ENCODE measurements around the gene DNAJC8. TPM values are rescaled to one million over a fixed set of nuclear protein-coding genes. Genes with fewer than 3 reads are reported as not detected.

Gene DNAJC8
- 158 TPM for polyA plus RNA-seq (2013, experiment 1 of 2)
- 155 TPM for polyA plus RNA-seq (2013, experiment 2 of 2)

DNA sequence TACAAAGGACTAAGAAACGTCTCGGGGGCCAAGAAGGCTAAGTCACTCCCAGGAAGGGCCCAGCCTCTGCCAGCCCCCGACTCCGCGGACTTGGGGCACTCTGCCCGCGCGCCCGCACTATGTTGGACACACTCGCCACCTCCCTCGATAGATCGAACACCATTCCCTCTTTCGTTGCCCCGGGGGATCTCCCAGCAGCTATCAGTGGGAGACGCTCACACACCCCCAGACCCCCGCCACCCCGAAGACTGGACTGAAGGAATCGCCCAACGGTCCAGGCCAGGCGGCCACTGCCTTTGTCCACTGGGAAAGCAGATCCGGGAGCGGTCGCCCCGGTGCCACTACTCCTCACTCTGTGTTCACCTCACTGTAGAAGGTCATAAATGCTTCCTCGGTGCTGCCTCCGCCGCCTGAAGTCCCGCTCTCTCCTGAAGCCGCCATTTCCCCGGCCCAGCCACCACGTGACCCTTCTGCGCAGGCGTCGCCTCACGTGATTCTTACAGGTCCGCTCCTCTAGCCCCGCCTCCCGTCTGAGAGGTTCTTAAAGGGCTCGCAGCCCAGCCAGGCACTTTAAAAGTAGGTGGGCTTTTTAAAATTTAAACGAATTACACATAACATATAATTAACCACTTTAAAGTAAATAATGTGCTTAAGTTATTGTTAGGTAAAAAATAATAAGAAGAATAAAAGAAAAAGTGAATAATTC, at the start of gene DNAJC8:
DNAJC8 (minus strand) TSS at position 472 of the 706 bp plus-strand sequence; CDS start at position 441, 31 bp downstream.
- peak within 1 kb of the TSS; percentile 95 for H3K4me2 ChIP-seq (ENCODE audit: insufficient read depth, low read length, poor library complexity, severe bottlenecking)
- H3K36me3 ChIP-seq (replicated peaks in 1 of 2; ENCODE audit: control insufficient read depth in 2 of 2, insufficient read depth in 2 of 2, low read length in 2 of 2): peaks cover 1 to 39% of the 10 kb centered on the region in 2 donors
- no CpG with 5 or more reads among the region's 40 CpGs for WGBS, 2 donors (ENCODE audit: extremely low coverage in 2 of 2, insufficient read length in 2 of 2, insufficient replicate concordance in 1 of 2)
- DNase-seq (ENCODE audit: low spot score): peak; percentile 79
- peak within 1 kb of the TSS; percentile 43 for H2AK5ac ChIP-seq (ENCODE audit: low read depth, low read length)
- peak within 1 kb of the TSS; percentile 78 for H2BK5ac ChIP-seq (ENCODE audit: low read length)
- H3K4me1 ChIP-seq (ENCODE audit: control insufficient read depth in 2 of 2, insufficient read depth in 1 of 2, low read depth in 1 of 2, low read length in 2 of 2): peaks cover 5 to 8% of the 10 kb centered on the region in 2 donors
- H3K23ac ChIP-seq (ENCODE audit: low read depth, low read length, poor library complexity): peak within 1 kb of the TSS; percentile 50
- no peak within 1 kb of the TSS for H2BK120ac ChIP-seq (ENCODE audit: low read depth, low read length)
- no peaks in the 10 kb centered on the region for H3K27me3 ChIP-seq (ENCODE audit: control insufficient read depth in 3 of 3, insufficient read depth in 3 of 3, low read depth in 1 of 3, low read length in 3 of 3)
- peak within 1 kb of the TSS; percentile 17 for H4K8ac ChIP-seq (ENCODE audit: low read depth, low read length)
- no peak within 1 kb of the TSS for H2BK15ac ChIP-seq (ENCODE audit: low read length)
- peak within 1 kb of the TSS; percentile 94 for H3K9ac ChIP-seq (ENCODE audit: low read depth, low read length, poor library complexity)
- H3K14ac ChIP-seq (ENCODE audit: low read length): peak within 1 kb of the TSS; percentile 94
- H3K18ac ChIP-seq (ENCODE audit: low read length): peak within 1 kb of the TSS; percentile 99
- H3K27ac ChIP-seq (replicated peaks; ENCODE audit: low read length): no peak within 1 kb of the TSS
- no peak within 1 kb of the TSS for H2BK12ac ChIP-seq (ENCODE audit: low read length)
- H4K91ac ChIP-seq (ENCODE audit: low read depth, low read length, poor library complexity): no peak within 1 kb of the TSS
- peak within 1 kb of the TSS; percentile 88 to 99 for H3K4me3 ChIP-seq (ENCODE audit: low read length in 2 of 2)
- no peak within 1 kb of the TSS for H3K4ac ChIP-seq (ENCODE audit: low read length)
- H3K9me3 ChIP-seq (replicated peaks in 1 of 2; ENCODE audit: control insufficient read depth in 2 of 2, insufficient read depth in 1 of 2, low read depth in 1 of 2, low read length in 2 of 2): no peaks in the 10 kb centered on the region
- H2AFZ ChIP-seq (ENCODE audit: low read length): peak within 1 kb of the TSS; percentile 97
- H3K79me1 ChIP-seq (ENCODE audit: low read depth, low read length): peaks cover 14% of the 10 kb centered on the region

DNA sequence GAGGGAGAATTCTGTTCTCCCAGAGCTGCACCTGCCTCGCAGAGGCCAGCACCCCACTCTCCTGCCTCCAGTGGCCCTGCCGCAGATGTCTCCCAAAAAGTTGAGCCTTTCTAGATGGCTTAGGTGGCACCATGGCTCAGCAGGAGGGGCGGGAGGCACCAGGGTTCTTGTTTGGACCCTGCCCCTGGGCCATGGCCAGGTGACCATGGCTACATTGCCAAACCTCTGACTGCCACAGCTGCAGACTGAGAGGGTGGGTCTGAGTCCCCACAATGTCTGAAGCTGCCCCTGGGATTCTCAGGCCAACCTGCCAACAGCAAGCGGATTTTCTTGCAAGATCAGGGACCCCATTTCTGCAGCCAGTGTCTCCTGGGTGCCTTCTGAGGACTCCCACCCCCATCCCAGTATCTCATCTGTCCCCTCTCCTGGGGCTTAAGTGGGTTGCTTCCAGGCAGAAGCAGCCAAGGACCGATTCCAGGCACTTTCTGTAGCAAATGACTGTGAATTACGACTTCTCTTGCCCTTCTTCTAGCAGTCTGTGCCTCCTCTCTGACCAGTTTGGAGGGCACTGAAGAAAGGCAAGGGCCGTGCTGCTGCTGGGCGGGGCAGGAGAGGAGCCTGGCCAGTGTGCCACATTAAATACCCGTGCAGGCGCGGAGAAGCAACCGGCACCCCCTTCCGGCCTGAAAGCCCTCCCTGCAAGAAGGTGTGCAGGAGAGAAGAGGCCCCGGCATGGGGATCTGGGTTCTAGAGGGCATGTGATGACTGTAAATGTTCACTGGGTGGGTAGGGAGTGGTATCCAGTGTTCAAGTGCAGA, 49.0 kb upstream of the DNAJC8 start:
- DNase-seq (ENCODE audit: low spot score): no peak
- Histone ChIP-seq H3K14ac (ENCODE audit: low read length) (no peak overlapping the region), H3K23ac (ENCODE audit: low read depth, low read length, poor library complexity) (no peak overlapping the region), H4K8ac (ENCODE audit: low read depth, low read length) (no peak overlapping the region), H2BK12ac (ENCODE audit: low read length) (no peak overlapping the region), H3K18ac (ENCODE audit: low read length) (no peak overlapping the region), H4K91ac (ENCODE audit: low read depth, low read length, poor library complexity) (no peak overlapping the region), H3K4ac (ENCODE audit: low read length) (no peak overlapping the region), H3K27ac (replicated peaks; ENCODE audit: low read length) (no peak overlapping the region), H3K36me3 (replicated peaks in 1 of 2; ENCODE audit: control insufficient read depth in 2 of 2, insufficient read depth in 2 of 2, low read length in 2 of 2) (peaks cover 36 to 65% of the 10 kb centered on the region in 2 donors), H3K27me3 (ENCODE audit: control insufficient read depth in 3 of 3, insufficient read depth in 3 of 3, low read depth in 1 of 3, low read length in 3 of 3) (no peaks in the 10 kb centered on the region), H2BK5ac (ENCODE audit: low read length) (no peak overlapping the region), H2BK15ac (ENCODE audit: low read length) (no peak overlapping the region), H3K9ac (ENCODE audit: low read depth, low read length, poor library complexity) (no peak overlapping the region), H3K4me2 (ENCODE audit: insufficient read depth, low read length, poor library complexity, severe bottlenecking) (no peak overlapping the region), H3K9me3 (replicated peaks in 1 of 2; ENCODE audit: control insufficient read depth in 2 of 2, insufficient read depth in 1 of 2, low read depth in 1 of 2, low read length in 2 of 2) (no peaks in the 10 kb centered on the region), H2AK5ac (ENCODE audit: low read depth, low read length) (no peak overlapping the region), H3K4me3 (ENCODE audit: low read length in 2 of 2) (no peak overlapping the region), H3K79me1 (ENCODE audit: low read depth, low read length) (no peaks in the 10 kb centered on the region), H3K4me1 (ENCODE audit: control insufficient read depth in 2 of 2, insufficient read depth in 1 of 2, low read depth in 1 of 2, low read length in 2 of 2) (no peaks in the 10 kb centered on the region), H2AFZ (ENCODE audit: low read length) (no peak overlapping the region), H2BK120ac (ENCODE audit: low read depth, low read length) (no peak overlapping the region)
- WGBS, 2 donors (ENCODE audit: extremely low coverage in 2 of 2, insufficient read length in 2 of 2, insufficient replicate concordance in 1 of 2): no CpG with 5 or more reads among the region's 14 CpGs

GRCh38 chr1:28280977-28281381, 48.1 kb upstream of the DNAJC8 start:
- Histone ChIP-seq H2BK120ac (ENCODE audit: low read depth, low read length) (no peak overlapping the region), H3K27ac (replicated peaks; ENCODE audit: low read length) (no peak overlapping the region), H3K79me1 (ENCODE audit: low read depth, low read length) (no peaks in the 10 kb centered on the region), H2BK5ac (ENCODE audit: low read length) (no peak overlapping the region), H3K36me3 (replicated peaks in 1 of 2; ENCODE audit: control insufficient read depth in 2 of 2, insufficient read depth in 2 of 2, low read length in 2 of 2) (peaks cover 38 to 71% of the 10 kb centered on the region in 2 donors), H3K4me3 (ENCODE audit: low read length in 2 of 2) (no peak overlapping the region), H2BK12ac (ENCODE audit: low read length) (no peak overlapping the region), H3K9me3 (replicated peaks in 1 of 2; ENCODE audit: control insufficient read depth in 2 of 2, insufficient read depth in 1 of 2, low read depth in 1 of 2, low read length in 2 of 2) (no peaks in the 10 kb centered on the region), H2AFZ (ENCODE audit: low read length) (no peak overlapping the region), H2AK5ac (ENCODE audit: low read depth, low read length) (no peak overlapping the region), H2BK15ac (ENCODE audit: low read length) (no peak overlapping the region), H3K18ac (ENCODE audit: low read length) (no peak overlapping the region), H3K4me1 (ENCODE audit: control insufficient read depth in 2 of 2, insufficient read depth in 1 of 2, low read depth in 1 of 2, low read length in 2 of 2) (no peaks in the 10 kb centered on the region), H4K91ac (ENCODE audit: low read depth, low read length, poor library complexity) (no peak overlapping the region), H3K4me2 (ENCODE audit: insufficient read depth, low read length, poor library complexity, severe bottlenecking) (no peak overlapping the region), H3K9ac (ENCODE audit: low read depth, low read length, poor library complexity) (no peak overlapping the region), H4K8ac (ENCODE audit: low read depth, low read length) (no peak overlapping the region), H3K27me3 (ENCODE audit: control insufficient read depth in 3 of 3, insufficient read depth in 3 of 3, low read depth in 1 of 3, low read length in 3 of 3) (no peaks in the 10 kb centered on the region), H3K14ac (ENCODE audit: low read length) (no peak overlapping the region), H3K23ac (ENCODE audit: low read depth, low read length, poor library complexity) (no peak overlapping the region), H3K4ac (ENCODE audit: low read length) (no peak overlapping the region)
- WGBS, 2 donors (ENCODE audit: extremely low coverage in 2 of 2, insufficient read length in 2 of 2, insufficient replicate concordance in 1 of 2): no CpG with 5 or more reads among the region's 5 CpGs
- no peak for DNase-seq (ENCODE audit: low spot score)

DNA sequence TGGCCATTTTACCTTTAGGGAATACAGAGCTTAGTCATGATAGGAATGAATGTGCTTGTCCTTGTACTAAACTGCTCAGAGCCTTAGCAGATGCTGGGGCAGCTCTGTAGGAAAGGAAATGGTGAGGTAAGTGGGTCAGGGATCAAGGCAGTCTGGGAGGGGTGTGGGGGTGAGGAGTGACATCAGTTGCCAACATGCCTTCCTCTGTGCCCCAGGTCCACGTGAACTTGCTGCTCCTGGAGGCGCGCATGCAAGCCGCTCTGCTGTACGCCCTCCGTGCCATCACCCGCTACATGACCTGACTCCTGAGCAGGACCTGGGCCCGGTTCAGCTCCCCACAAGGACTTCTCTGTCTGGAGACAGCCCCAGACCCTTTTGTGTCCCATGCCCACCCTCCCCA, 47.7 kb upstream of the DNAJC8 start:
- no CpG with 5 or more reads among the region's 8 CpGs for WGBS, 2 donors (ENCODE audit: extremely low coverage in 2 of 2, insufficient read length in 2 of 2, insufficient replicate concordance in 1 of 2)
- Histone ChIP-seq H3K18ac (ENCODE audit: low read length) (no peak overlapping the region), H3K36me3 (replicated peaks in 1 of 2; ENCODE audit: control insufficient read depth in 2 of 2, insufficient read depth in 2 of 2, low read length in 2 of 2) (peaks cover 38 to 76% of the 10 kb centered on the region in 2 donors), H4K8ac (ENCODE audit: low read depth, low read length) (no peak overlapping the region), H3K14ac (ENCODE audit: low read length) (no peak overlapping the region), H2BK15ac (ENCODE audit: low read length) (no peak overlapping the region), H2AK5ac (ENCODE audit: low read depth, low read length) (no peak overlapping the region), H2AFZ (ENCODE audit: low read length) (no peak overlapping the region), H3K27ac (replicated peaks; ENCODE audit: low read length) (no peak overlapping the region), H4K91ac (ENCODE audit: low read depth, low read length, poor library complexity) (no peak overlapping the region), H3K79me1 (ENCODE audit: low read depth, low read length) (no peaks in the 10 kb centered on the region), H3K9me3 (replicated peaks in 1 of 2; ENCODE audit: control insufficient read depth in 2 of 2, insufficient read depth in 1 of 2, low read depth in 1 of 2, low read length in 2 of 2) (no peaks in the 10 kb centered on the region), H3K4ac (ENCODE audit: low read length) (no peak overlapping the region), H3K4me2 (ENCODE audit: insufficient read depth, low read length, poor library complexity, severe bottlenecking) (no peak overlapping the region), H3K4me3 (ENCODE audit: low read length in 2 of 2) (no peak overlapping the region), H3K23ac (ENCODE audit: low read depth, low read length, poor library complexity) (no peak overlapping the region), H2BK5ac (ENCODE audit: low read length) (no peak overlapping the region), H3K9ac (ENCODE audit: low read depth, low read length, poor library complexity) (no peak overlapping the region), H2BK120ac (ENCODE audit: low read depth, low read length) (no peak overlapping the region), H3K4me1 (ENCODE audit: control insufficient read depth in 2 of 2, insufficient read depth in 1 of 2, low read depth in 1 of 2, low read length in 2 of 2) (no peaks in the 10 kb centered on the region), H3K27me3 (ENCODE audit: control insufficient read depth in 3 of 3, insufficient read depth in 3 of 3, low read depth in 1 of 3, low read length in 3 of 3) (no peaks in the 10 kb centered on the region), H2BK12ac (ENCODE audit: low read length) (no peak overlapping the region)
- no peak for DNase-seq (ENCODE audit: low spot score)
